GM18505 (cell line): Measurements from ENCODE around the gene RAB2B.
A peak's percentile ranks its signal among the peaks of the same experiment; 100 is the strongest.

Experiments used
- ATAC-seq: cut with Tn5 transposase; IDR thresholded peaks from one replicate; pipeline ENCODE4 v1.9.1; 2021; ENCODE audit not compliant: unreplicated experiment
- POLR2A ChIP-seq: IDR thresholded peaks from 4 replicates; pipeline ENCODE4 v1.6.1; 2011; ENCODE audit warnings: borderline replicate concordance; ENCODE audit not compliant: insufficient read depth, insufficient read length; ENCODE audit errors: extremely low read depth

RAB2B gene

GRCh38 chr14:21476925-21477681, at the start of gene RAB2B, which contains the start of gene TOX4:
RAB2B (minus strand) TSS chr14:21476959; CDS start chr14:21476872, 87 bp downstream.
TOX4 (plus strand) TSS chr14:21477195; CDS start chr14:21477279, 84 bp downstream.
- ATAC-seq, result peak; percentile 99
- TF ChIP-seq POLR2A, result peak; percentile 81

GRCh38 chr14:21525962-21526671, 49.4 kb upstream of the RAB2B start, which contains the start of gene SALL2:
SALL2 (minus strand) TSS chr14:21526346; CDS start chr14:21526127, 219 bp downstream.
- no peak for TF ChIP-seq POLR2A
- ATAC-seq, result peak; percentile 68

GRCh38 chr14:21525571-21525961, 48.8 kb upstream of the RAB2B start:
- TF ChIP-seq POLR2A, result no peak
- ATAC-seq, result no peak

- TF ChIP-seq POLR2A, result no peak
- no peak for ATAC-seq
These were observed 48.1 kb upstream of the RAB2B start for GRCh38 chr14:21524575-21525490.

- TF ChIP-seq POLR2A, result no peak
- no peak for ATAC-seq
These were observed 46.4 kb upstream of the RAB2B start for GRCh38 chr14:21523203-21523602.

GRCh38 chr14:21521501-21521900, 44.7 kb upstream of the RAB2B start:
- no peak for TF ChIP-seq POLR2A
- no peak for ATAC-seq

- ATAC-seq, result no peak
- no peak for TF ChIP-seq POLR2A
These were observed 44.0 kb upstream of the RAB2B start for GRCh38 chr14:21520767-21521166.

GRCh38 chr14:21518725-21519124, 42.0 kb upstream of the RAB2B start:
- no peak for ATAC-seq
- no peak for TF ChIP-seq POLR2A

GRCh38 chr14:21514341-21514740, 37.6 kb upstream of the RAB2B start:
- ATAC-seq, result no peak
- no peak for TF ChIP-seq POLR2A

- ATAC-seq, result peak; percentile 98
These were observed 34.2 kb upstream of the RAB2B start, which contains the start of gene METTL3 for GRCh38 chr14:21510735-21511657. METTL3 (minus strand) TSS chr14:21511340; CDS start chr14:21511223, 117 bp downstream.

GRCh38 chr14:21509432-21510143, 32.8 kb upstream of the RAB2B start:
- TF ChIP-seq POLR2A, result no peak
- ATAC-seq, result no peak

More at GRCh38 chr14:21510735-21511657, 34.2 kb upstream of the RAB2B start, which contains the start of gene METTL3:
- TF ChIP-seq POLR2A, result peak; percentile 81

- TF ChIP-seq POLR2A, result no peak
- no peak for ATAC-seq
These were observed 29.8 kb upstream of the RAB2B start for GRCh38 chr14:21506557-21506956.

- peak; percentile 78 for ATAC-seq
- TF ChIP-seq POLR2A, result no peak
These were observed 28.3 kb upstream of the RAB2B start for GRCh38 chr14:21505012-21505553.
